ENCODE data around the gene TRMO.
A peak's percentile ranks its signal among the peaks of the same experiment; 100 is the strongest.

TRMO gene

DNA sequence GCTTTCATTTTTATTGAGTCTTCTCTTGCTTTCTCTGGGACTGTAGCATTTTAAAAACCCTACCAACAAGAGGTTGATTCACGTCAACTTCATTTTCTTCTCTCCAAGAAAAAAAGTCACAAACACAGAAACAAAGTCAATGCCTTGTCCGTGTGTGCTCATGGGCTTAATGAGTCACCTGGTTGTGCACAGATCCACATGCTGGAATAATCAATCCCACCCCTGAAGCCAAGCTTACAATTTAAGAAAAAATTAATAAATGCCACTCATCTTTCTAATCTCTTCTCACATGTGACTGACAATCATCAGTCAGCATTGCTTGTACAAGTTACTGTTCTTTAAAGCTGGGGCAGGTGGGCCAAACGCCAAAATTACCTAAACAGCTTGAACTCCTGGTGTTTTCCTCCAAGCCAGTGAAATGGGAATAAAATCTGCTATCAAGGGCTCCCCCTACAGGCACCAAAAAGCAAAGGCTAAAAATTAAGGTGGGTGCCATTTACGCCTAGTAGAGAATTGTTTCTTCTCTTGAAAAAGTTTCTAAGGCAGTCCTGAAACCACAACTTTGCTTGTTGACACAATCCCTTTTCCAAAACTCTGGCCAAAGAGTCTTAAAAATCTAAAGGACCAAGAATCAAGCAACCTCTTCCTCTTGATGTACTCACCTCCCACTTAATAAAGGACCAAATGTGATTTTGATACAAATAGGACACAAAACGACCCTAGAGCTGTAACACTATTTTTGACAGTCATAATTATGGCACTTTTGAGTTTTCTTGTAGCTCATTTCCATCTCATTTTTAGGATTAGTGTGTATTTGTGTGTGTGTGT, 21.3 kb downstream of the TRMO start:
- no peak for DNase-seq

DNA sequence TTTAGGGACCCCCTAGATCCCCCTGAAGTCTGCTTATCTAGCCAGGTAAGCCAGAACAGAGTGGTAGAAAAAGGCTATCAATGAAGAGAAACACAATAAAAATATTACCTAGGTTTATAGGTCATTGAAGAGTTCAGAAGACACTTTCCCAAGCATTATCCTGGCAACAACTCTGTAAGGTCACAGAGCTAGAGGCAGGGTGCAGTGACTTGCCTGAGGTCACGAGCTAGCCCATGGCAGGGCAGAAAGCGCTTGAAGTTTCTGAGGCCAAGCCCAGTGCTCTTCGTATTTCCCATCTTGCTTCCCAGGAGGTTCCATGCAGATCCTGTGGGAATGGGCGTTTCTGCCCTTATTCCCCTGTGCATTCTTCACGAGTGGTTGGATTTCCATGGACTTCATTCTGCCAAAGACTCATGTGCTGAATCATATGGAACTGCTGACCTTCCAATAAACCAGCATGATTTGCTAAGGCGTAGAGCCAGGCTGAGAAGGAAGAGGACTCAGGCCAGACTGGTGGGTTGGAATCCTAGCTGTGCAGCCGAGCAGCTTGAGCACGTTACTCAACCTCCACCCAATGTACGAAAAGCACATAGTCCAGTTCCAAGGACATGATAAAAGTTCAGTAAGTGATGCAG, 22.1 kb downstream of the TRMO start:
- DNase-seq: no peak

DNA sequence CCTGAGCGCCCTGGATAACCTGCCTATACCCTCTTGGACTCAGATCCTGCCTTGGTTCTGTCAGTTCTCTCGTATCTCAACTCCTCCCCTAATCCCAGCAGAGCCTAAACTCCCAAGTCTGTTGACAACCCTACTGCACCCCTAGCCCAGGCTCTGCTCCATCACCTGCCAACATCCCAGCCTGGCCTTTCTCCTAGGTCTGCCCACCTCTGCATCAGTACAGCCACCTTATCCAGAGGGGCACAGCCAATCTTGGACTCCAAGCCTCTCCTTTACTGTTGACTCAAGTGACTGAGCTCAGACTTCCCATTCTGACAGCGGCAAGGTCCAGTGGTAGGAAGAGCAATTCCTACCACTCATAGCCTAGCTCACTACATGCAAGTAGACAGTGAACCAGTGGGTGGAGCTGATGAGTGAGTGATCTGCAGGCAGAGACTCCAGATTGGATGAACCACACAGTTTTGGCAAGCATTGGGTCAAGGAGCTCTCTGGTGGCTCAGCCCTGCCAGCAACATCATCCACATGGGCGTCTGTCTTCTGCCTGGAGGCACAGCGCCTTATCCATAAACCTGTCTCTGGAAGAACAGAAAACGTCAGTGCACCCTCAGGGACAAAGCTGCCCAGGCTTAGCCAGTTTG, 26.5 kb downstream of the TRMO start:
- DNase-seq: no peak

DNA sequence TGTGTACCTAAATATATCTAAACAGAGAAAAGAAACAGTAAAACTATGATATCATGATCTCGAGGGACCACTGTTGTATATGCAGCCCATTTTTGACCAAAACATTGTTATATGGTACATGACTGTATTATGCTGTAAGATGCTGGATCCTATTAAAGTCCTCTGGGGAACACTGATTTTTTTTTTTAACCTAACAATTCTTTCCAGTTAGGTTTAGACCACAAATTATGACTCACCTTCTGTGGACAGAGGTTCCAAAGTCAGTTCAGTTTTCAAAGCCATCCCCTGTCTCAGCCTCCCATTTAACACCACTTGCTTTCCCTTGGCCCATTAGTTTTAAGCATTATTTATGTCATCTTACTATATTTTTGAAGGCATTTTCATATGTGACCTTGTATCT, 27.1 kb downstream of the TRMO start:
- DNase-seq: no peak

DNA sequence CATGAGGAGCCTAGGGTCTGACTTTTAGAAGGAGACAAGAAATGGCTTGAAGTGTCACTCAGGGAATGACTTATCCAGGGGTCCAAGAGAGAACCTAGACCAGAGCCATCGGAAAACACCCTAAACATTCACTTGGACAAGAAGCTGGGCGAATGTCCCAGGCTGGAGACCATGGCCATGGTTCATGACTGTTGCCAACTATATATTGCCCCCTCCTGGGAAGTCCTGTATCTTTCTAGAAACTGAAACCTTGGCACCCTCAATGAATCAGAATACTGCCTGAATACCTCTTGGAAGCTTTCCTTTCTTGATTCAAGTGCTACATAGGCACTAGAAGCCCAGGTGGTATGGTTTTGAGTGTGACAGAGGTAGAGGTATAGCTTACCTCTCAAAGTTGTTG, 29.9 kb downstream of the TRMO start:
- DNase-seq: no peak

DNA sequence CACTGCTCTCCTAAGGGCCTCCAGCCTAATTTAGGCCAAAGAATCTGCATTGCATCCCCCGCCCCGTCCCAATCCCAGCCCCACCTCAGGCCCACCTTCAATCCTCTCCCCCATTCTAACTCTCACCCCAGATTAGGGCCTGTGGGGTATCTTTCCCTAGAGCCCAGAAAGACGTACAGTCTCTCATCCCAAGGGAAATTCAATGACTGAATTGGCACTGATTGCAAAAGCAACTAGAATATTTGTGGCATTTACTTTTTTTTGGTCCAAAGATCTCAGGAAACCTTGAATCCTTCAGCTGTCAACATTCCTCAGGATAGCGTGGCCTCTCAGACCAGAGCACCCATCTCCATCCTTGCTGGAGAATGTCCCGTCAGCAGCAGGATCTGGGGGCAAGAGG, 30.6 kb downstream of the TRMO start:
- DNase-seq: no peak

DNA sequence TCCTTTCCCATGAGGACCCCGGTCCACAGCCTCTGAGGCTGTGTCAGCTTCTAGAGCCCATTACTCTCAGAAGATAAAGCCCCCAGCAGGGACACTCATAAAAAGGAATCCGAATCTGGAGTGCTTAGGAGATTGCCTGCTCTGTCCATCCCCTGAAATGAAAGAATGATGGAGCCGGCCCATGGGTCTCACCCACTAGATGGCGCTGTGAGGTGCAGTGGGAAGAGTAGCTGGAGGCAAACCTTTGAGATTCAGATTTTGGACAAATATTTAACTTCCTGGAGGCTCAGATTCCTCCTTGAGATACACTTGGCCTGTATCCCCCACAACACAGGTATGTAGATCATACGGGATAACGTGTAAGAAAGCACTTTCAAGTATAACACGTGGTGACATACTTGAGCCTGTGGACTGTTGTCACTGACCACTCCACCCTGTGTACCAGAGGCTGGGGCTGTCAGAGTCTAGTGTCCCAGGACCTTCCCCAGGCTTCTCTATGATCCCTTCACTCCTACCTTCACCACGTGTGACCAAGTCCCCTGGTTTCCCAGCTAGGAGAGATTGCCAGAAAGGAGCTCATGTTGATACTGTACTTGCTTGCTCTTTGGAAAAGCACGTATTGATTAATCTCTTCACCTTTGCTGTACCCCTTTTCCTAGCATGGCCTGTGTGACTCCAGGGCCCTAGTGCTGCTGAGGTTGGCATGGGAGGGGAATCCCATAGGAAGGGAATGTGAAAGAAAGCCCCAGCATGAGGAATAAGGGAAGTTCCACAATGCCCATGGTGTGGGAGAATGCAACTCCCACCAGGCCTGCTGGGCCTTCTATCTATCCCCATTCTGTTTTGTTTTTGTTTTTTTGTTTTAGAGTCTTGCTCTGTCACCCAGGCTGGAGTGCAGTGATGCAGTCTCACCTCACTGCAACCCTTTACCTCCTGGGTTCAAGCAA, 32.1 kb downstream of the TRMO start:
- peak; percentile 46 for DNase-seq

DNA sequence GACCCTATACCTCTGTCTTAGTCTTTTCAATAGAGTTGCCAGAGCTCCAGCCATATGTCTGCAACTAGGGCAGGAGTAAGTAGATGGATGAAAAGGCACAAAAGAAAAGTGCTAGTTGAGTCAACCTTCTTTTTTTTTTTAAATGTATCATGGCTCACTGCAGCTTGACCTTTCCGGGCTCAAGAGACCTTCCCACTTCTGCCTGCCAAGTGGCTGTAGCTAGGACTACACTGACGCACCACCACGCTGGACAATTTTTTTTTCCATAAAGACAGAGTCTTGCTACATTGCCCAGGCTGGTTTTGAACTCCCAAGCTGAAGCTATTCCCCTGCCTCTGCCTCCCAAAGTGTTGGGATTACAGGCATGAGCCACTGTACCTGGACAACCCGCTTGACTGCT, 42.0 kb downstream of the TRMO start:
- DNase-seq: no peak

DNA sequence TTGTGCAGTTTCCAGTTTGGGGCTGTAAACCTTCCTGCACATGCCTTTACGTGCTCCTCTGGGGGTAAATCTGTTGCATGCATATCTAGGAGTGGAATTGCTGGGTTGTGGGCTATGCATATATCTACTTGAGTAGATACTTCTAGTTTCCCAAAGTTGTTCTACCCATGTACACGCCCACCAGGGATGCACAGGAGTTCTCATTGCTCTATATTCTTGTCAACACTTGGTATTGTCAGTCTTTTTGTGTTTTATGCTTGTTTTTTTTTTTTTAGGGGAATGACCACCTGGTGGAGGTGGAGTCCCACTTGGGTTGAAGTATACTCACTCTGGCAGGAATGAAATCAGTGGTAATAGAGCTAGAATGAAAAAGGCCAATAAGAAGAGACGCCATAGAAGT, 46.2 kb downstream of the TRMO start:
- DNase-seq: no peak

DNA sequence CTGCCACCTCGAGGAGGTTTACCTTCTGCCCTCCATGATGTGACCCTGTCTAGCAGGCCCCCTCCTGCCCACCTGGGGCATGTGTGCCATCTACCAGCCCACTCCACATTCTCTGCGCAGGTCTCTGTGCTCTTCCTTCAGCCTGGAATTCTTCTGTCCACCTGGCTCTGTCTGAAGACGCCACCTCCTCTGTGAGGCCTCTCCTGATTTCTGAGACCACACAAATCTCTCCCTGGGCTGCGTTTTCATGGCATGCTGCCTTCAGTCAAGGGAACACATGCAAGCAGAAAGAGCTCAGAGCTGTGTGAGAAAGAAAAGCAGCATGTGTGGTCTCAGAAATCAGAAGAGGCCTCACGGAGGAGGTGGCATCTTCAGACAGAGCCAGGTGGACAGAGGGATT, 47.2 kb downstream of the TRMO start:
- DNase-seq: no peak

DNA sequence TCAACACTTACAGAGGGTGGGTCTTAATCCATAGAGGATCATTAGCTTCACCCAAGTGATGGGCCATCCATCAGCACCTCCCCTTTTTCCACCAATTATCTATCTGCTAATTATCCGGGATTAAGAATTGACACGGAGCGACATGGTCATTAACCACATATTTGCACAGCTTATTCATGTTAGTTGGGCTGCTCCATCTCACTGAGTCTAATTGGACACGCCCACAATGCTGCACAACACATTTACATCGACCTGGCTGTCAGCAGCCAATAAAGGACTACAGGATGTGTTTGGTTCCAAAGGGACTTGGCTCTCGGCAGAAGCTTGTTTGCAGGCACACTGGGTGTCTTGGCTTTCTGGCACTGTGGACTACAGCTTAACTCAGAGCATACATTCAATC, 47.7 kb downstream of the TRMO start:
- DNase-seq: no peak

DNA sequence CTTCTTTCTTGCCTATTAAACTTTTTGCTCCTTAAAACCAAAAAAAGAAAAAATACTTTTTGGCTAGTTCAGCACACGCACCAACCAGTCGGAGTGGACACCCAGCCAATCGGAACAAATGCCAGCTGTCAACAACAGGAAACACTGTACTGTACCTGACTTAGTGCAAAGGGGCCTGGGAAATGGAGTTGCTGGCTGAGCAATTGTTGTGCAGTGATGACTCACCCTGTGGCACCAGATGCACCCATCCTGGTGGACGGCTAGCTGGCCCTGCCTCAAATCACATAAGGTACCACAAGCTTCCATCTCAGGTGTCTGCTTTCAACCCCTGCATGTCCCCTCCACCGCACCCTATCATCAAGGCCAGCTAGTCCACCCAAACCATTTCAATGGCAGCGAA, 48.4 kb downstream of the TRMO start:
- no peak for DNase-seq

DNA sequence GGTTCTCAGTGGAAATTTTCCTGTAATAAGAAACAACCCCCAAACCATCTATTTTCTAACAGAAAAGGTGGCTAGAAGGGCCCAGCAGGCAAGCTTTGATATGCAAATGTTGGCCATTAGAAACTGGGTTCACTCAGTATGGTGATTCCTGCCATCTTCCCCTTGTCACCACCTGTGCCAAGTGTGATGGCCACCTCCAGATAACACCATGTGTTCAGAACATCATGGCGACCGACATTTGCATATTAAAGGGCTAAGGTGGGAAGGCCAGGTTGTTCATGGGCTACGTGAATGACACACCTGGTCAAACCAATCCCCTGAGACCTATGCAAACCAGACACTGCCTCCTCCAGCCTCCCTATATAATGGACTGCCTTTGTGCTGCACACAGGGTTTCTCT, 48.9 kb downstream of the TRMO start:
- no peak for DNase-seq

DNA sequence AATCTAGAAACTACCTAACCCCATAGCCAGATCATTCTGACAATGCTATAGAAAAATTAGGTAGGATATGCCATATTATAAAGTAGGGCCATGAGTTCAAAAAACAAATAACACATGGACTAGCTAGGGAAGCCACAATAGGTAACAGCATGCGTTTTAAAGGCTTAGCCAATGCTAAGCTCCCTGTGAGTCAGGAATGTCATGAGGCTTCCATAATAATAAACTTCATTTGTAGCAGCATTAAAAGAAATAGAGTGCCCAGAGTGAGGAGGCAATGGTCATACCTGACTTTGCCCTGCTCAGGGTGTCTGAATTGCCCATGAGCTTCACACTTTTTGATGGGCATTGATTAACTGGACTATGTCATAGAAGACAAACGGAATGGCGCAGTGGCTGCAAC, 53.4 kb downstream of the TRMO start:
- DNase-seq: no peak

DNA sequence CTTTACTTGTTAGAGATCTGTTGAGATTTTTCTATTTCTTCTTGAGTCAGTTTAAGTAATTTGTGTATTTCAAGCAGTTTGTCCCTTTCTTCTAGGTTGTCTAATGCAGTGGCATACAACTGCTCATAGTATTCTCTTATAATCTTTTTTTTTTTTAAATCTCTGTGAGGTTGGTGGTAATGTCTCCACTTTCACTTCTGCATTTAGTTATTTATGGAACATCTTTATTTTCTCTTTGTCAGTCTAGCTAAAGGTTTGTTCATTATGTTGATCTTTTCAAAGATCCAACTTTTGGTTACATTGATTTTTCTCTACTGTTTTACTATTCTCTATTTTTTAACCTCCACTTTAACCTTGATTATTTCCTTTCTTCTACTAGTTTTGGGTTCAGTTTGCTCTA, 55.5 kb downstream of the TRMO start:
- no peak for DNase-seq

DNA sequence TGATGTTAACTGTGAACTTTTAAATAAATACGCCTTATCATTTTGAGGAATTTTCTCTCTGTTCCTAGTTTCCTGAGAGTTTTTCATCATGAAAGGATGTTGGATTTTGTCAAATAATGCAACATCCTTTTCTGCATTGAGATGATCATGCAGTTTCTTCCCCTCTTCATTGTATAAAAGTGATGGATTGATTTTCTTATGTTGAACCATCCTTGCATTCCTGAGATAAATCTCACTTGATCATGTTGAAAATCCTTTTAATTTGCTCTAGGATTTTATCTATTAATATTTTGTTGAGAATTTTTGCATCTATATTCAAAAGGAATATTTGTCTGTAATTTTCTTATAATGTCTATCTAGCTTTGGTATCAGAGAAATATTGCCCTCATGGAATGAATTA, 56.0 kb downstream of the TRMO start:
- DNase-seq: no peak

DNA sequence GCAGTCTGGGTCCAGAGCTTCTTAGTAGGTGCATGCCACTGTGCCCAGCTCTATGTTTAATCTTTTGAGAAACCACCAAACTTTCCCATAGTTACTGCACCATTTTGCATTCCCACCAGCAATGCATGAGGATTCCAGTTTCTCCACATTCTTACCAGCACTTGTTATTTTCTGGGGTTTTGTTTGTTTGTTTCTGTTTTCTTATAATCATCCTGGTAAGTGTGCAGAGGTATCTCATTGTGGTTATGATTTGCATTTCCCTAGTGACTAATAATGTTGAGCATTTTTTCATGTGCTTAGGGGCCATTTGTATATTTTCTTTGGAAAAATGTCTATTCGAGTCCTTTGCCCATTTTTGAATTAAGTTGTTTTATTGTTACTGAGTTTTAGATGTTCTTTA, 57.9 kb downstream of the TRMO start:
- DNase-seq: no peak

DNA sequence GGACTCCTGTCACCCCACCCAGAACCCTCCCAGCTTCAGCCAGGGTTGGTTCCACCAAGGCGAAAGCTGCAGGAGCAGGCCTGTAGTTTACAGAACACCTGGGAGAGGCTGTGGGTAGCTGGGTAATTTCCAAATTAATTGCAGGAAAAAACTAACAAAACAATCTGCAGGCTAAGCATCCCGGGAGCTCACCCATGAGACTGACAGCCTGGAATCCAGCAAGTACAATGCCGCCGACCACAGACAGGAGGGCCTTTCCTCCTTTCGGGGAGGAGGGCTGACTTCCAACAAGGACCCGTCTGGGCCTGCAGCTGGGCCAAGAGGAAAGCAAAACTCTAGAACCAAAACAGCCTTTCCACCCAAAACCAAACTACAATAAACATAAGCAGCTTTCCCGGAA, 59.0 kb downstream of the TRMO start:
- no peak for DNase-seq

DNA sequence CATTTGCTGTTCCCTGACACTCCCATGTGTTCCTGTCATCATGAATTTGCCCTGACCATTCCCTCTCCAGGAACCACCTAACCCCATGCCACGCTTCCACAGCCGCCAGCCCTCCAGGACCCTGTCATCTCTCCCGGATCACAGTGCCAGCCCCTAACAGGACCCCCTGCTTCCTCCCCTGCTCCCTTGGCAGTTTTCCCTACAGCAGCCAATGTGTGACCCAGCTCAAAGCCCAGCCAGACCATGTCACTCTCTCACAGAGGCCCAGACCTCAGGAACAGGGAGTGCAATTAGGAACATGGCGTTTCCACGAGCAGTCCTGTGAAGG, 61.2 kb downstream of the TRMO start:
- DNase-seq: no peak

DNA sequence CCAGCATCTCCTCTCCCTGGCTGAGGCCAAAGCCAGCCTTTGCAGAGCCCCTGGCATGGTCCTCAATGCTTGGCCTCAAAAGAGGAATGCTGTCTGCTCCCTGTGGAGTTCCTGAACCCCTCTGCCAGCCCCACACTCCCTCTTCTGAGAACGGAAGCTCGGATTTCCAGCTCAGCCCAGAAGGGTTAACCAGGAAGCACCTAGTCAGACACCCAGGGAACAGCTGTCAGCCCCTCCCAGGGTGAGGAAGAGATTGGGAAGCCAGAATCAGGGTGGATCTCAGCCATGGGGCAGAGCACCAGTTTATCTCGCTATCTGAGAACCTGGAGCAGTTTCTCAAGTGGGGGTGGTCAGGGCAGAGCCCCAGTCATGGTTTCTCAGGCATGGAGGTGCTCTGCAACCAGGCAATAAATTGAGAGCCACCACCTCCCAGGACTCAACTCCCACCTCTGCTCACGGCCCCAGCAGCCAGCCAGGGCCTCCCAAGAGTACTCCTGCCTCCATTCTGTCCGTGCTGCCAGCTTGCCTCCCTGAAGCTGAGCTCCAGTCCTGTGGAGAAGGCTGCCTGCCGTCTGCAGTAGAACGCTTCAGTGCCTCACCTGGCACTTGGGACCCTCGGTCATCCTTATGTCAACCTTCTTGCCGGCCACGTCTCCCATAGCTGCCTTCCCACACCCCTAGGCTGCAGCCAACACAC, 61.7 kb downstream of the TRMO start:
- DNase-seq: no peak

DNA sequence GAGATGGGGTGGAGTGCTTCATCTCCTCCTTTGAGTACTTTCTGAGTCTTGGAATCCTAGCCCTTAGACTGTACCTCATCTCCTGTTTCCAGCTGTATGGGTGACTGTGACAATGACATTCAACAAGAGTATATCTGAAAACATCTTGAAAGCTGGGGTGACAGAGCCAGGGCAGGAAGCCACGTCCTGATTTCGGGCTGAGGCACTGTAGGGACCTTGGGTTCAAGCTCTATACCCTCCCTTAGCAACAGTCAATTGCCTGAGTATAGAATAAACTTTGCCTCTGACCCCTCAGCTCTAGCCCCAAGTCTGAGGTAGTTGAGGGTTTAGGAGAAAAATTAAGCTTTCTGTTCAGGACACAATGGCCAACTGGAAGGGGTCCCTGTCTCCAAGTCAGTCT, 63.0 kb downstream of the TRMO start:
- DNase-seq: no peak

DNA sequence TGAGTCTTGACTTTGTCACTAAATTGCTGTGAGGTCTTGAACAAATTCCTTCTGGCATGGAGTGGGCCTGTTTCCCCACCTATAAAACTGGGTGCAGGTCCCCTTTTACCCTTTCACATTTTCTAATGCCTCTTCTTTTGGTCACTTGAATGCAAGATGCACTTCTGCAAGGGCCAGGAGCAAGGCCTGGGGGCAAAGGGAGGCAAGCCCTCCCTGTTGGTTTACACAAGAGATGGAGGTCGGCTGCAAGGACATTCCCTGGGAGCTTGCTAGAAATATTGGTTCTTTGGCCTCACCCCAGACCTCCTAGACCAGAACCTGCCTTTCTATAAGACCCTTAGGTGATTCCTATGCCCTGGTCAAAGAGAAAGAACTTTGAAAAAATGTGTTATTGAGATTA, 63.5 kb downstream of the TRMO start:
- no peak for DNase-seq

DNA sequence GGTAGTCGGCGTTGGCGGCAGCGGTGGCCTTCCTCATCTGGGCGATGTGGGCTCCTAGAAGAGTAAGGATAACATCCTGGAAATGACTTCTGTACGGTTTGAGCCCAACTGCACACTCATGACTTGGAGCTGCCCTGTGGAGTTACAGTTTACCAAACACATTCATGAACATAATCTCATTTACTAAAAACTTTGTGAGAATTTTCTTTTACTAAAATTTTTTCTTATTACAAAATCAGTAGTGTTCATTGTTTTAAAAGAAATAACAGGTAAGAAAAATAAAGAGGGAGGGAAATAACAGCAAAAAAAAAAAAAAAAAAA, 63.9 kb downstream of the TRMO start:
- no peak for DNase-seq

Data from activated CD4-positive, alpha-beta T cell treated with anti-CD3 and anti-CD28 coated beads for 1 hour (primary cell).